B cell (primary cell): ENCODE measurements around the gene MLLT3. TPM values are rescaled to one million over a fixed set of nuclear protein-coding genes. Genes with fewer than 3 reads are reported as not detected.

Experiments
- ATAC-seq: fragments of 200-7000 bp; cut with Tn5 transposase; one replicate; pipeline ENCODE4 v1.10.0; 2021; ENCODE audit warnings: low read depth, mild to moderate bottlenecking, moderate number of reproducible peaks, moderate library complexity
- CTCF ChIA-PET: fragments of 350-600 bp; sonication (Branson Sonifier 250); formaldehyde crosslinking; loops from one replicate; lab custom pipeline; 2021; ENCODE audit warnings: antibody characterized with exemption, inconsistent platforms; lab: Charles Lee
- POLR2A ChIA-PET: fragments of 350-600 bp; sonication (Branson Sonifier 250); formaldehyde crosslinking; loops from one replicate; lab custom pipeline; 2021; ENCODE audit warnings: antibody characterized with exemption; lab: Charles Lee
- DNase-seq: peaks from one replicate; pipeline ENCODE4 v3.0.0; 2013
- H2AFZ ChIP-seq: 2 replicates; pipeline ENCODE4 v1.6.1; 2012; ENCODE audit warnings: mild to moderate bottlenecking, low read depth, low read length; ENCODE audit not compliant: insufficient read depth, poor library complexity, severe bottlenecking
- H3K27ac ChIP-seq, 2 donors: 1 replicate in 1 of 2; 2 replicates in 1 of 2; pipeline ENCODE4 v1.5.1; 2012 to 2013; ENCODE audit warnings: low read length in 2 of 2, mild to moderate bottlenecking in 2 of 2, moderate library complexity in 1 of 2
- H3K27me3 ChIP-seq, 4 experiments: fragments of 200-600 bp in 1 of 4; sonication (generic) in 1 of 4; replicated peaks in 1 of 4; 1 replicate in 2 of 4; 2 replicates in 2 of 4; pipeline versions ENCODE4 v1.6.1 to v1.7.0; 2013 to 2016; ENCODE audit warnings: low read length in 3 of 4, mild to moderate bottlenecking in 2 of 4, mixed read lengths in 1 of 4, moderate library complexity in 1 of 4; ENCODE audit not compliant: insufficient read depth in 4 of 4, control insufficient read depth in 3 of 4; ENCODE audit errors: control extremely low read depth in 1 of 4
- H3K36me3 ChIP-seq, 2 experiments: replicated peaks in 1 of 2; 1 replicate in 1 of 2; 2 replicates in 1 of 2; pipeline versions ENCODE4 v1.6.1 to v1.7.1; 2013; ENCODE audit warnings: low read length in 1 of 2; ENCODE audit not compliant: insufficient read depth in 2 of 2, control insufficient read depth in 1 of 2; ENCODE audit errors: control extremely low read depth in 1 of 2, extremely low read depth in 1 of 2
- H3K4me1 ChIP-seq, 2 donors: fragments of 200-600 bp in 1 of 2; sonication (generic) in 1 of 2; 1 replicate in 1 of 2; 2 replicates in 1 of 2; pipeline versions ENCODE4 v1.5.1 to v1.6.1; 2013 to 2017; ENCODE audit warnings: low read length in 2 of 2; ENCODE audit not compliant: control insufficient read depth in 2 of 2, insufficient read depth in 2 of 2
- H3K4me2 ChIP-seq: replicated peaks from 2 replicates; pipeline ENCODE3; 2012; ENCODE audit warnings: mild to moderate bottlenecking, low read depth, low read length; ENCODE audit not compliant: poor library complexity, severe bottlenecking
- H3K4me3 ChIP-seq, 5 experiments: fragments of 200-600 bp in 1 of 5; sonication (generic) in 1 of 5; 1 replicate in 3 of 5; 2 replicates in 2 of 5; pipeline versions ENCODE4 v1.5.1 to v1.7.0; 2011 to 2016; ENCODE audit warnings: low read length in 4 of 5, mild to moderate bottlenecking in 4 of 5, low read depth in 2 of 5, control low read depth in 1 of 5, moderate library complexity in 1 of 5; ENCODE audit not compliant: insufficient read depth in 1 of 5; ENCODE audit errors: control extremely low read depth in 1 of 5, extremely low read depth in 1 of 5
- H3K79me2 ChIP-seq: fragments of 200-600 bp; sonication (generic); one replicate; pipeline ENCODE4 v1.6.0; 2016; ENCODE audit warnings: low read length; ENCODE audit not compliant: control insufficient read depth, insufficient read depth
- H3K9ac ChIP-seq: fragments of 200-600 bp; sonication (generic); 2 replicates; pipeline ENCODE4 v1.6.1; 2017; ENCODE audit warnings: mild to moderate bottlenecking, low read length, moderate library complexity
- H3K9me3 ChIP-seq, 3 donors: one replicate each; pipeline versions ENCODE4 v1.6.1 to v1.7.1; 2013; ENCODE audit warnings: low read length in 2 of 3; ENCODE audit not compliant: control insufficient read depth in 2 of 3, insufficient read depth in 1 of 3; ENCODE audit errors: control extremely low read depth in 1 of 3
- H4K20me1 ChIP-seq: 2 replicates; pipeline ENCODE4 v1.6.0; 2012; ENCODE audit warnings: mild to moderate bottlenecking, low read length; ENCODE audit not compliant: insufficient read depth, control insufficient read depth, poor library complexity, severe bottlenecking
- H3K27ac Mint-ChIP-seq: one replicate; pipeline ENCODE4 v1.8.0; 2021; ENCODE audit warnings: mixed read lengths
- H3K27me3 Mint-ChIP-seq: one replicate; pipeline ENCODE4 v1.8.0; 2021; ENCODE audit warnings: mixed read lengths
- H3K4me1 Mint-ChIP-seq: one replicate; pipeline ENCODE4 v1.8.0; 2021; ENCODE audit warnings: mixed read lengths
- H3K4me3 Mint-ChIP-seq: one replicate; pipeline ENCODE4 v1.8.0; 2021; ENCODE audit warnings: mixed read lengths
- H3K9me3 Mint-ChIP-seq: one replicate; pipeline ENCODE4 v1.8.0; 2022; ENCODE audit warnings: mixed read lengths; ENCODE audit not compliant: insufficient read depth
- EZH2 ChIP-seq: IDR thresholded peaks from 2 replicates; pipeline ENCODE4 v1.6.1; 2012; ENCODE audit warnings: borderline replicate concordance, low read depth, mild to moderate bottlenecking, moderate library complexity, low read length; ENCODE audit not compliant: insufficient read depth, poor library complexity, severe bottlenecking
- WGBS: methylation state at CpG from one replicate; pipeline ENCODE4 v1.1.5; 2013; ENCODE audit warnings: missing lambda C conversion rate; ENCODE audit not compliant: insufficient coverage; 5-methylcytosine and 5-hydroxymethylcytosine counted together
- intact Hi-C: fragments of 100-400 bp; cut with micrococcal nuclease; formaldehyde crosslinking; loops from one replicate; pipeline ENCODE4 v1.10.0; 2022
- polyA plus RNA-seq: library from polyadenylated mRNA; depleted of rRNA; stranded (reverse); fragments of >200 nt; gene quantifications from 2 replicates; pipeline ENCODE4 v1.2.3, GENCODE V29; 2012
- total RNA-seq, 2 donors: library from RNA; stranded (reverse); fragments of 120-200 nt in 1 of 2; gene quantifications; 1 replicate in 1 of 2; 2 replicates in 1 of 2; pipeline versions ENCODE4 v1.2.3 to v1.2.4, GENCODE V29; 2013 to 2022
- TF ChIP-seq, protein P1 (sequence below): fragments of 200-600 bp; IDR thresholded peaks from one replicate; pipeline ENCODE4 v1.8.0; 2022; ENCODE audit warnings: antibody characterized with exemption, mild to moderate bottlenecking

MLLT3 gene
- total and polyA plus RNA-seq, 2 donors (not counting 1 experiment from before 2014, with no cell fraction given): 3.4 to 3.6 TPM

- CTCF ChIA-PET: no interaction called here
- TF ChIP-seq EZH2: no peak
- TF ChIP-seq, protein P1, sequence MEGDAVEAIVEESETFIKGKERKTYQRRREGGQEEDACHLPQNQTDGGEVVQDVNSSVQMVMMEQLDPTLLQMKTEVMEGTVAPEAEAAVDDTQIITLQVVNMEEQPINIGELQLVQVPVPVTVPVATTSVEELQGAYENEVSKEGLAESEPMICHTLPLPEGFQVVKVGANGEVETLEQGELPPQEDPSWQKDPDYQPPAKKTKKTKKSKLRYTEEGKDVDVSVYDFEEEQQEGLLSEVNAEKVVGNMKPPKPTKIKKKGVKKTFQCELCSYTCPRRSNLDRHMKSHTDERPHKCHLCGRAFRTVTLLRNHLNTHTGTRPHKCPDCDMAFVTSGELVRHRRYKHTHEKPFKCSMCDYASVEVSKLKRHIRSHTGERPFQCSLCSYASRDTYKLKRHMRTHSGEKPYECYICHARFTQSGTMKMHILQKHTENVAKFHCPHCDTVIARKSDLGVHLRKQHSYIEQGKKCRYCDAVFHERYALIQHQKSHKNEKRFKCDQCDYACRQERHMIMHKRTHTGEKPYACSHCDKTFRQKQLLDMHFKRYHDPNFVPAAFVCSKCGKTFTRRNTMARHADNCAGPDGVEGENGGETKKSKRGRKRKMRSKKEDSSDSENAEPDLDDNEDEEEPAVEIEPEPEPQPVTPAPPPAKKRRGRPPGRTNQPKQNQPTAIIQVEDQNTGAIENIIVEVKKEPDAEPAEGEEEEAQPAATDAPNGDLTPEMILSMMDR: no peak
- WGBS: 40% methylated on average over 1 of the region's 4 CpGs
- Histone ChIP-seq H3K36me3 (no peaks in the 10 kb centered on the region), H3K27me3 (no peaks in the 10 kb centered on the region), H3K4me1 (no peaks in the 10 kb centered on the region), H4K20me1 (no peaks in the 10 kb centered on the region), H3K9ac (no peak overlapping the region), H3K4me3 (no peak overlapping the region), H3K4me2 (no peak overlapping the region), H3K9me3 (no peaks in the 10 kb centered on the region), H2AFZ (no peak overlapping the region), H3K27ac (no peak overlapping the region), H3K79me2 (no peaks in the 10 kb centered on the region)
- no peaks in the 10 kb centered on the region for H3K9me3 Mint-ChIP-seq
- POLR2A ChIA-PET: no interaction called here
- DNase-seq (no peak), ATAC-seq (no peak)
- H3K27ac Mint-ChIP-seq: no peak overlapping the region
- no peaks in the 10 kb centered on the region for H3K27me3 Mint-ChIP-seq
- intact Hi-C loops: no loop called here
- no peak overlapping the region for H3K4me3 Mint-ChIP-seq
- H3K4me1 Mint-ChIP-seq: peaks cover 1% of the 10 kb centered on the region
These were observed 213.8 kb downstream of the MLLT3 start for GRCh38 chr9:20408513-20408912.

DNA sequence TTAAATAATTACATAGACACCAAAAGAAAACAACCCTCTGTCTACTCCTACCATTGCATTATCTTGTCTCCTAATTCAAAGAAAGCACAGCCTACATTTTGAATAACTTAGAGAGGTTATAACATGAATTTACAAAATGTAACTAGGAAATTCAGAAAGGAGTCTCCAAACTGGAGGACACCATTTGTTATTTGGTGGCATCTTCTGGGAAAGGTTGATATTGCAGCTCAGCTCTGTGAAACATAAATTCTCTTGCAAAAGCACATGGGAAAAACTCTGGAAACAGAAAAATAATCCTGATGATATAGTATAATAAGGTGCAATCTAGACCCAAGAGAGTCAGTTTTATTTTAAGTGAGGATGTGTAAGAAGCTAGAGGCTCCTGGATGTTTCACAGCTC lies 215.3 kb downstream of the MLLT3 start:
- peaks cover 1% of the 10 kb centered on the region for H3K4me1 Mint-ChIP-seq
- ATAC-seq (no peak), DNase-seq (no peak)
- intact Hi-C loops: no loop called here
- TF ChIP-seq, protein P1: no peak
- no peak for TF ChIP-seq EZH2
- no peaks in the 10 kb centered on the region for H3K4me1 ChIP-seq
- H3K27ac ChIP-seq: no peak overlapping the region
- no peaks in the 10 kb centered on the region for H3K9me3 Mint-ChIP-seq
- ChIA-PET POLR2A (no interaction called here), CTCF (no interaction called here)
- no peak overlapping the region for H3K9ac ChIP-seq
- no peak overlapping the region for H3K4me3 Mint-ChIP-seq
- no peak overlapping the region for H2AFZ ChIP-seq
- H3K27me3 ChIP-seq: no peaks in the 10 kb centered on the region
- H3K27me3 Mint-ChIP-seq: no peaks in the 10 kb centered on the region
- no peak overlapping the region for H3K4me2 ChIP-seq
- H4K20me1 ChIP-seq: no peaks in the 10 kb centered on the region
- no peaks in the 10 kb centered on the region for H3K36me3 ChIP-seq
- H3K4me3 ChIP-seq: no peak overlapping the region
- no peaks in the 10 kb centered on the region for H3K9me3 ChIP-seq
- H3K79me2 ChIP-seq: no peaks in the 10 kb centered on the region
- H3K27ac Mint-ChIP-seq: no peak overlapping the region
